DOHH2 (cell line): ENCODE measurements around the gene TSHZ3.

Experiments
- H3F3A ChIP-seq: fragments of 200-600 bp; sonication (generic), shearing (Covaris generic); 2 replicates; pipeline ENCODE4 v1.6.0; 2016; ENCODE audit warnings: antibody characterized with exemption, mild to moderate bottlenecking; ENCODE audit not compliant: control insufficient read depth, insufficient read depth
- H3K27ac ChIP-seq: fragments of 200-600 bp; sonication (generic); 2 replicates; pipeline ENCODE4 v1.5.1; 2014; ENCODE audit warnings: low read depth, mild to moderate bottlenecking, low read length, moderate library complexity
- H3K27me3 ChIP-seq: fragments of 200-600 bp; sonication (generic); 2 replicates; pipeline ENCODE4 v1.6.1; 2014; ENCODE audit warnings: mild to moderate bottlenecking, low read length, mixed read lengths; ENCODE audit not compliant: control insufficient read depth
- H3K36me3 ChIP-seq: fragments of 200-600 bp; sonication (generic); 2 replicates; pipeline ENCODE4 v1.6.1; 2014; ENCODE audit warnings: mild to moderate bottlenecking, low read length, moderate library complexity, mixed read lengths; ENCODE audit not compliant: control insufficient read depth
- H3K4me1 ChIP-seq: fragments of 200-600 bp; sonication (generic); 2 replicates; pipeline ENCODE4 v1.6.1; 2014; ENCODE audit warnings: mild to moderate bottlenecking, low read length, mixed read lengths; ENCODE audit not compliant: control insufficient read depth
- H3K4me2 ChIP-seq: fragments of 200-600 bp; sonication (generic); 2 replicates; pipeline ENCODE4 v1.6.0; 2014; ENCODE audit warnings: mild to moderate bottlenecking, low read length, moderate library complexity
- H3K4me3 ChIP-seq: fragments of 200-600 bp; sonication (generic); 2 replicates; pipeline ENCODE4 v1.5.1; 2014; ENCODE audit warnings: mild to moderate bottlenecking, low read length, mixed read lengths
- H3K79me2 ChIP-seq: fragments of 200-600 bp; sonication (generic); 2 replicates; pipeline ENCODE4 v1.6.1; 2014; ENCODE audit warnings: mild to moderate bottlenecking, low read length, mixed read lengths; ENCODE audit not compliant: control insufficient read depth
- H3K9me2 ChIP-seq: fragments of 200-600 bp; sonication (generic); replicated peaks from 2 replicates; pipeline ENCODE4 v1.6.1; 2014; ENCODE audit warnings: mild to moderate bottlenecking, low read length, mixed read lengths; ENCODE audit not compliant: control insufficient read depth
- H3K9me3 ChIP-seq: fragments of 200-600 bp; sonication (generic); 2 replicates; pipeline ENCODE4 v1.6.1; 2014; ENCODE audit warnings: antibody characterized with exemption, low read length, mixed read lengths; ENCODE audit not compliant: control insufficient read depth, insufficient read depth
- H4K20me1 ChIP-seq: fragments of 200-600 bp; sonication (generic); 2 replicates; pipeline ENCODE4 v1.6.0; 2014; ENCODE audit warnings: low read depth, mild to moderate bottlenecking, antibody characterized with exemption, low read length, moderate library complexity; ENCODE audit not compliant: control insufficient read depth, insufficient read depth
- CTCF ChIP-seq: fragments of 200-600 bp; sonication (generic); IDR thresholded peaks from one replicate; pipeline ENCODE4 v1.5.1; 2014; ENCODE audit warnings: antibody characterized with exemption, mild to moderate bottlenecking, low read depth, low read length; ENCODE audit not compliant: poor library complexity, severe bottlenecking
- EZH2phosphoT487 ChIP-seq: fragments of 200-600 bp; sonication (generic); IDR thresholded peaks from 2 replicates; pipeline ENCODE4 v1.6.1; 2017; ENCODE audit warnings: borderline replicate concordance, mild to moderate bottlenecking, antibody characterized with exemption, low read length, moderate library complexity, mixed read lengths

TSHZ3 gene

GRCh38 chr19:31272583-31273106 is 76.6 kb downstream of the TSHZ3 start:
- no peak for TF ChIP-seq EZH2phosphoT487
- TF ChIP-seq CTCF = no peak
- Histone ChIP-seq H3K4me1 (no peaks in the 10 kb centered on the region), H3K27ac (no peak overlapping the region)

GRCh38 chr19:31271306-31271911 is 77.8 kb downstream of the TSHZ3 start:
- no peak overlapping the region for H3K4me3 ChIP-seq
- H3K79me2 ChIP-seq = no peaks in the 10 kb centered on the region
- TF ChIP-seq CTCF = no peak
- TF ChIP-seq EZH2phosphoT487 = no peak
- H3K9me2 ChIP-seq = no peaks in the 10 kb centered on the region
- H3K9me3 ChIP-seq = peaks cover 8% of the 10 kb centered on the region; the same call in 1 of the 2 replicates
- H3F3A ChIP-seq = no peaks in the 10 kb centered on the region
- no peak overlapping the region for H3K4me2 ChIP-seq
- H4K20me1 ChIP-seq = no peaks in the 10 kb centered on the region
- H3K4me1 ChIP-seq = no peaks in the 10 kb centered on the region
- H3K36me3 ChIP-seq = no peaks in the 10 kb centered on the region
- no peak overlapping the region for H3K27ac ChIP-seq
- H3K27me3 ChIP-seq = no peaks in the 10 kb centered on the region

More at GRCh38 chr19:31272583-31273106, 76.6 kb downstream of the TSHZ3 start:
- Histone ChIP-seq H3K79me2 (no peaks in the 10 kb centered on the region), H3K4me2 (no peak overlapping the region), H3K9me2 (no peaks in the 10 kb centered on the region), H3K9me3 (peaks cover 18% of the 10 kb centered on the region; the same call in 1 of the 2 replicates), H3F3A (no peaks in the 10 kb centered on the region), H3K27me3 (no peaks in the 10 kb centered on the region), H4K20me1 (no peaks in the 10 kb centered on the region), H3K4me3 (no peak overlapping the region), H3K36me3 (no peaks in the 10 kb centered on the region)

- H3K79me2 ChIP-seq = no peaks in the 10 kb centered on the region
- H3F3A ChIP-seq = no peaks in the 10 kb centered on the region
- H3K9me3 ChIP-seq = peaks cover 7% of the 10 kb centered on the region; the same call in 1 of the 2 replicates
- no peak for TF ChIP-seq EZH2phosphoT487
- no peak for TF ChIP-seq CTCF
- H3K9me2 ChIP-seq = no peaks in the 10 kb centered on the region
- H3K27me3 ChIP-seq = no peaks in the 10 kb centered on the region
- H3K4me1 ChIP-seq = no peaks in the 10 kb centered on the region
- H3K4me2 ChIP-seq = no peak overlapping the region
- H3K36me3 ChIP-seq = no peaks in the 10 kb centered on the region
- H3K4me3 ChIP-seq = no peak overlapping the region
- no peaks in the 10 kb centered on the region for H4K20me1 ChIP-seq
- no peak overlapping the region for H3K27ac ChIP-seq
Measured at GRCh38 chr19:31270897-31271296, 78.3 kb downstream of the TSHZ3 start.
